Common myeloid progenitor, CD34-positive (primary cell): Measurements from ENCODE around the gene FAM83E.

ENCODE experiments used
- CTCF ChIA-PET: fragments of 350-600 bp; sonication (Branson Sonifier 250); formaldehyde crosslinking; loops from one replicate; lab custom pipeline; 2021; ENCODE audit warnings: antibody characterized with exemption; lab: Charles Lee
- POLR2A ChIA-PET: fragments of 350-600 bp; sonication (Branson Sonifier 250); formaldehyde crosslinking; loops from one replicate; lab custom pipeline; 2021; ENCODE audit warnings: antibody characterized with exemption; lab: Charles Lee
- DNase-seq, 3 donors: peaks; one replicate each; pipeline versions ENCODE4 v3.0.0 to v3.0.0-alpha.2; 2013
- H3K27ac ChIP-seq, 2 experiments: 1 replicate in 1 of 2; 2 replicates in 1 of 2; pipeline ENCODE4 v1.7.0; 2013; ENCODE audit warnings: inconsistent platforms in 2 of 2, low read length in 2 of 2, mild to moderate bottlenecking in 2 of 2, low read depth in 1 of 2, moderate library complexity in 1 of 2; ENCODE audit not compliant: severe bottlenecking in 2 of 2, insufficient read depth in 1 of 2, poor library complexity in 1 of 2
- H3K27me3 ChIP-seq, 5 experiments: replicated peaks in 2 of 5; 1 replicate in 3 of 5; 2 replicates in 2 of 5; pipeline versions ENCODE4 v1.6.1 to v1.7.0; 2013; ENCODE audit warnings: low read length in 4 of 5, mild to moderate bottlenecking in 2 of 5, moderate library complexity in 2 of 5, inconsistent platforms in 1 of 5; ENCODE audit not compliant: insufficient read depth in 5 of 5, control insufficient read depth in 4 of 5
- H3K36me3 ChIP-seq, 4 experiments: 1 replicate in 2 of 4; 2 replicates in 2 of 4; pipeline versions ENCODE4 v1.6.1 to v1.7.0; 2013; ENCODE audit warnings: low read length in 3 of 4, control low read depth in 1 of 4, mild to moderate bottlenecking in 1 of 4; ENCODE audit not compliant: control insufficient read depth in 4 of 4, insufficient read depth in 4 of 4
- H3K4me1 ChIP-seq, 4 experiments: 1 replicate in 3 of 4; 2 replicates in 1 of 4; pipeline versions ENCODE4 v1.6.1 to v1.7.1; 2013; ENCODE audit warnings: low read length in 3 of 4, mild to moderate bottlenecking in 3 of 4, control low read depth in 1 of 4, inconsistent platforms in 1 of 4, moderate library complexity in 1 of 4; ENCODE audit not compliant: control insufficient read depth in 4 of 4, insufficient read depth in 4 of 4; ENCODE audit errors: control extremely low read depth in 1 of 4
- H3K4me3 ChIP-seq, 7 experiments: 1 replicate in 4 of 7; 2 replicates in 3 of 7; pipeline versions ENCODE4 v1.5.1 to v1.7.0; 2013; ENCODE audit warnings: mild to moderate bottlenecking in 7 of 7, low read length in 6 of 7, moderate library complexity in 6 of 7, inconsistent platforms in 2 of 7, low read depth in 2 of 7, control low read depth in 1 of 7; ENCODE audit not compliant: insufficient read depth in 4 of 7, control insufficient read depth in 1 of 7; ENCODE audit errors: extremely low read depth in 1 of 7
- H3K9me3 ChIP-seq, 5 experiments: 1 replicate in 4 of 5; 2 replicates in 1 of 5; pipeline versions ENCODE4 v1.6.1 to v1.7.1; 2013; ENCODE audit warnings: low read length in 4 of 5, mild to moderate bottlenecking in 2 of 5, inconsistent platforms in 1 of 5, low read depth in 1 of 5, moderate library complexity in 1 of 5; ENCODE audit not compliant: control insufficient read depth in 4 of 5, insufficient read depth in 2 of 5; ENCODE audit errors: control extremely low read depth in 1 of 5
- WGBS: methylation state at CpG from one replicate; pipeline ENCODE4 v1.1.5; 2013; ENCODE audit not compliant: insufficient coverage; 5-methylcytosine and 5-hydroxymethylcytosine counted together

Gene FAM83E

DNA sequence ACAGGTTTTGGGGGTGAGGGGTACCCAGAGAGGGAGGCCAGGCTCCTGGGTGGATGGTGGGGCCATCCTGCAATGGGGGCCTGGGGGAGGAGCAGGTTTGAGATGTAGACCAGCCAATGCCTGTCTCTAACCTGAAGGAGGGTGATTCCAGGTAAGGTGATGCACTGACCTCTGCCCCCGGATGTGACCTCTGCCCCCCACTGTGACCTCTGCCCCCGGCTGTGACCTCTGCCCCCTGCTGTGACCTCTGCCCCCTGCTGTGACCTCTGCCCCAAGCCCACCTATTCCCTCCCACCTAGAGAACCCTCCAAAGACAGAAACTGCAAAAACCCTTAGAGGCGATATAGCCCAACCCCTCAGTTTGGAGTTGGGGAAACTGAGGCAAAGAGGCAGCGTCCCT is 18.6 kb downstream of the FAM83E start:
- Histone ChIP-seq H3K27ac (no peak overlapping the region), H3K9me3 (no peaks in the 10 kb centered on the region), H3K4me3 (no peak overlapping the region), H3K4me1 (peaks cover 0 to 2% (median 0%) of the 10 kb centered on the region in 4 experiments), H3K36me3 (no peaks in the 10 kb centered on the region), H3K27me3 (no peaks in the 10 kb centered on the region)
- ChIA-PET CTCF (interaction anchor here (1.1 to 5.9 kb wide), 3 partner anchors 12 to 106 kb away, joined by 3 to 25 read pairs (median 5); no protein-coding TSS in a partner anchor), POLR2A (no interaction called here)
- WGBS, result 100% methylated on average over 2 of the region's 4 CpGs
- no peak for DNase-seq

- no peak for DNase-seq
- ChIA-PET POLR2A (no interaction called here), CTCF (interaction anchor here (0.6 to 5.9 kb wide), 5 partner anchors 11 to 324 kb away, joined by 3 to 25 read pairs (median 4); no protein-coding TSS in a partner anchor)
- Histone ChIP-seq H3K4me3 (no peak overlapping the region), H3K4me1 (peaks cover 0 to 2% (median 0%) of the 10 kb centered on the region in 4 experiments), H3K27ac (no peak overlapping the region), H3K36me3 (no peaks in the 10 kb centered on the region), H3K27me3 (no peaks in the 10 kb centered on the region), H3K9me3 (no peaks in the 10 kb centered on the region)
- WGBS, result 93% methylated on average over 5 of the region's 6 CpGs
Observed at GRCh38 chr19:48595833-48596232, 19.0 kb downstream of the FAM83E start.

GRCh38 chr19:48595171-48595570 is 19.7 kb downstream of the FAM83E start:
- no peak overlapping the region for H3K27ac ChIP-seq
- ChIA-PET POLR2A (no interaction called here), CTCF (interaction anchor here (0.6 to 5.9 kb wide), 6 partner anchors 10 to 323 kb away, joined by 3 to 25 read pairs (median 4); no protein-coding TSS in a partner anchor)
- no peak overlapping the region for H3K4me3 ChIP-seq
- no peaks in the 10 kb centered on the region for H3K36me3 ChIP-seq
- peaks cover 0 to 2% (median 0%) of the 10 kb centered on the region in 4 experiments for H3K4me1 ChIP-seq
- H3K27me3 ChIP-seq, result no peaks in the 10 kb centered on the region
- H3K9me3 ChIP-seq, result no peaks in the 10 kb centered on the region
- no peak for DNase-seq
- 99% methylated on average over 9 of the region's 9 CpGs for WGBS

- Histone ChIP-seq H3K36me3 (no peaks in the 10 kb centered on the region), H3K4me3 (no peak overlapping the region), H3K27ac (no peak overlapping the region), H3K4me1 (peaks cover 0 to 6% (median 3%) of the 10 kb centered on the region in 4 experiments), H3K9me3 (no peaks in the 10 kb centered on the region), H3K27me3 (peaks cover 0 to 1% (median 0%) of the 10 kb centered on the region in 5 experiments)
- peak; percentile 20 to 43 (median 35) for DNase-seq
- WGBS, result 97% methylated on average over 5 of the region's 5 CpGs
- ChIA-PET POLR2A (no interaction called here), CTCF (interaction anchor here (1.3 to 9.5 kb wide), 3 partner anchors 16 to 101 kb away, joined by 3 to 98 read pairs (median 57); partner anchors contain the start of gene SPACA4)
Observed at GRCh38 chr19:48591021-48591420, 23.9 kb downstream of the FAM83E start.

DNA sequence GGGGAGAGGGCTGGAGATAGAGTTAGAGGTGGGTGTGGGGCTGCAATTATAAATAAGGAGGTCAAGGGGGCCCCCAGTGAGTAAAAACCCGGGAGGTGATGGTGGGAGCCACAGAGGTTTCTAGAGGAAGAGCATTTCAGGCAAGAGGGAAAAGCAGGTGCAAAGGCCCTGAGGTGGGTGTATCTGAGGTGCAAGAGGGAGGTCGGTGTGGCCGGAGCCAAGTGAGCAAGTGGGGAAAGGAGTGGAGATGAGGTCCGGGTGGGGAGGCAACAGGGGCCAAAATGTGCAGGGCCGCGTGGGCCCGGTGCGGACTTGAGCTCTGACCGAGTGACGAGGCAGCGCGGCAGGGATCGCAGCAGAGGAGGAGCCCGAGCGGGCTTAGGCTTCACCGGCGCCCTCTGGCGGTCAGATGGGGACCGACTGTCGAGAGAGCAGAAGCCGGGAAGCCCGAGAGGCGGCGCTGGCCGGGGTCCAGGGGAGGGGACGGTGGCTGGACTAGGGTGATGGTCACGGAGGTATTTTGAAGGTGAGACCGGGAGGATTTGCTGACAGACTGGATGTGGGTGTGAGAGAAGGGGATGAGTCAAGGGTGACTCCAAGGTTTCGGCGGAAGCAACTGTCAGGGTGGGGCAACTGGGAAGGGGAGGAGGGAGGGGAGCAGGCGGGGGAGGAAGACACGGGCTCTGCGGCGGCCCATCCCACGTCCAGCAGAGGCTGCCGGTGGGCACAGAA is 26.0 kb downstream of the FAM83E start:
- POLR2A ChIA-PET, result interaction anchor here (1.8 kb wide), 1 partner anchor 20 kb away, joined by 4 read pairs; no protein-coding TSS in a partner anchor
- Histone ChIP-seq H3K4me1 (peaks cover 0 to 10% (median 6%) of the 10 kb centered on the region in 4 experiments), H3K9me3 (no peaks in the 10 kb centered on the region), H3K36me3 (no peaks in the 10 kb centered on the region), H3K27ac (no peak overlapping the region), H3K4me3 (peak overlapping the region; percentile 13 to 77 (median 48)), H3K27me3 (peaks cover 0 to 1% (median 0%) of the 10 kb centered on the region in 5 experiments)
- peak; percentile 81 to 88 (median 85) for DNase-seq
- whole genome bisulfite sequencing, result 4% methylated on average over 30 of the region's 36 CpGs
- CTCF ChIA-PET, result interaction anchor here (0.9 to 9.5 kb wide), 9 partner anchors 9 to 193 kb away, joined by 3 to 98 read pairs (median 4); partner anchors contain the start of gene SPACA4

DNA sequence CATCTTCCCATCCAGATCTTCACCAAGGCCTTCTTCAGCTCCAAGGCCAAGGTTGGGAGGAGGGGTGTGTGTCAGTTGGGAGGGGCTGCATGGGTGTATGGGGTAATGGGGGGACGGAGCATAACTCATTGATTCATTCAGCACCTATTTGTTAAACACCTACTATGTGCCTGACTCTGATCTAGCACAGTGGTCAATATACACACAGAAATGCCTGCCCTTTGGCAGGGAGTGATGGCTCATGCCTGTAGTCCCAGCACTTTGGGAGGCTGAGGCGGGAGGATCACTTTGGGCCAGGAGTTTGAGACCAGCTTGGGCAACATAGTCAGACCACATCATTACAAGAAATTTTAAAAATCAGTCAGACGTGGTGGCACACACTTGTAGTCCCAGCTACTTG is 27.5 kb downstream of the FAM83E start:
- 100% methylated on average over 1 of the region's 3 CpGs for WGBS
- ChIA-PET CTCF (interaction anchor here (0.9 to 9.5 kb wide), 8 partner anchors 20 to 321 kb away, joined by 3 to 98 read pairs (median 4); partner anchors contain the start of gene SPACA4), POLR2A (no interaction called here)
- H3K36me3 ChIP-seq, result no peaks in the 10 kb centered on the region
- H3K9me3 ChIP-seq, result no peaks in the 10 kb centered on the region
- peaks cover 0 to 1% (median 0%) of the 10 kb centered on the region in 5 experiments for H3K27me3 ChIP-seq
- no peak overlapping the region for H3K4me3 ChIP-seq
- no peak for DNase-seq
- H3K4me1 ChIP-seq, result peaks cover 0 to 13% (median 7%) of the 10 kb centered on the region in 4 experiments
- H3K27ac ChIP-seq, result no peak overlapping the region

DNA sequence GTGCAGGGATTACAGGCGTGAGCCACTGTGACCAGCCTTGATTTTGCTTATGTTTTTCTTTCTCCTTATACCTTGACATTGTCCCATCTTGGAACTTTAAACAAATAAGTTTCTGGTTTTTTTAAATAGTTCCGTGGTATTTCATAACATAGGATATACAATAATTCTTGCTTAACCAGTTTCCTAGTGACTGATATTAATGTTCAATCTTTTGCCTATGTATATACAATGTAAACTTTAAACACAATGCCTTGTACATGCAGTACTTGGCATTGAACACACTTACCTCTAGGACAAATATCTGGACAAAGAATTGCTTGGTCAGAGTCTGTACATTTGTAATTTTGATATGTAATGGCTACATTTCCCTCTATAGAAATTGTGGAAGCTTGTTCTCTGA is 32.7 kb downstream of the FAM83E start:
- ChIA-PET POLR2A (no interaction called here), CTCF (interaction anchor here (3.1 to 9.5 kb wide), 2 partner anchors 76 to 92 kb away, joined by 30 to 98 read pairs; no protein-coding TSS in a partner anchor)
- Histone ChIP-seq H3K9me3 (no peaks in the 10 kb centered on the region), H3K27me3 (no peaks in the 10 kb centered on the region), H3K4me1 (peaks cover 0 to 7% (median 5%) of the 10 kb centered on the region in 4 experiments), H3K4me3 (no peak overlapping the region), H3K27ac (no peak overlapping the region), H3K36me3 (no peaks in the 10 kb centered on the region)
- no peak for DNase-seq
- WGBS, result no CpG with 5 or more reads among the region's 2 CpGs
